Neural cell (in vitro differentiated cells): ENCODE results near the gene SUGCT.

Source experiments
- CTCF ChIP-seq: fragments of 450-650 bp; IDR thresholded peaks from 2 replicates; pipeline ENCODE4 v1.5.1; 2014; ENCODE audit warnings: antibody characterized with exemption, mild to moderate bottlenecking, moderate library complexity; ENCODE audit not compliant: poor library complexity, severe bottlenecking
- EP300 ChIP-seq: fragments of 450-650 bp; conservative IDR thresholded peaks from 2 replicates; pipeline ENCODE4 v1.6.1; 2014; ENCODE audit warnings: antibody characterized with exemption, mild to moderate bottlenecking, moderate library complexity; ENCODE audit not compliant: poor library complexity, severe bottlenecking
- POLR2AphosphoS5 ChIP-seq: IDR thresholded peaks from 2 replicates; pipeline ENCODE4 v1.6.1; 2012
- RAD21 ChIP-seq: fragments of 450-650 bp; conservative IDR thresholded peaks from 2 replicates; pipeline ENCODE4 v1.6.1; 2014; ENCODE audit warnings: antibody characterized with exemption, mild to moderate bottlenecking, moderate library complexity
- REST ChIP-seq: IDR thresholded peaks from 2 replicates; pipeline ENCODE4 v1.6.1; 2012; ENCODE audit warnings: borderline replicate concordance

- TF ChIP-seq RAD21 (no peak), CTCF (no peak), REST (no peak), POLR2AphosphoS5 (no peak), EP300 (no peak)
Observed at GRCh38 chr7:40331915-40332314, 197.1 kb downstream of the SUGCT start.
